ENCODE measurements around the gene ZFYVE26. TPM values are rescaled to one million over a fixed set of nuclear protein-coding genes. Genes with fewer than 3 reads are reported as not detected.
A peak's percentile ranks its signal among the peaks of the same experiment; 100 is the strongest.

ZFYVE26 gene
- total RNA-seq, 1 donor from 2014 or later: 33.9 TPM

- no peaks in the 10 kb centered on the region for H3K27me3 Mint-ChIP-seq
- peaks cover 22% of the 10 kb centered on the region for H3K36me3 Mint-ChIP-seq (ENCODE audit: insufficient read depth)
- no peaks in the 10 kb centered on the region for H3K9me3 Mint-ChIP-seq (ENCODE audit: low read depth)
- H3K4me3 Mint-ChIP-seq (ENCODE audit: low read depth): no peak overlapping the region
- DNase-seq (ENCODE audit: low spot score, unreplicated experiment): no peak
- H3K27ac Mint-ChIP-seq: no peak overlapping the region
- no peaks in the 10 kb centered on the region for H3K4me1 Mint-ChIP-seq (ENCODE audit: low read depth)
- TF ChIP-seq CTCF (IDR thresholded peaks at IDR 0.05; ENCODE audit: unreplicated experiment): no peak
These were observed 28.7 kb downstream of the ZFYVE26 start for GRCh38 chr14:67787673-67788072.

GRCh38 chr14:67785270-67786109 is 30.9 kb downstream of the ZFYVE26 start:
- Mint-ChIP-seq H3K36me3 (ENCODE audit: insufficient read depth) (peaks cover 26% of the 10 kb centered on the region), H3K4me1 (ENCODE audit: low read depth) (no peaks in the 10 kb centered on the region), H3K4me3 (ENCODE audit: low read depth) (no peak overlapping the region), H3K27me3 (no peaks in the 10 kb centered on the region), H3K9me3 (ENCODE audit: low read depth) (no peaks in the 10 kb centered on the region), H3K27ac (no peak overlapping the region)
- DNase-seq (ENCODE audit: low spot score, unreplicated experiment): no peak
- no peak for TF ChIP-seq CTCF (IDR thresholded peaks at IDR 0.05; ENCODE audit: unreplicated experiment)

- H3K4me3 Mint-ChIP-seq (ENCODE audit: low read depth): no peak overlapping the region
- peaks cover 28% of the 10 kb centered on the region for H3K36me3 Mint-ChIP-seq (ENCODE audit: insufficient read depth)
- no peak for TF ChIP-seq CTCF (IDR thresholded peaks at IDR 0.05; ENCODE audit: unreplicated experiment)
- H3K4me1 Mint-ChIP-seq (ENCODE audit: low read depth): no peaks in the 10 kb centered on the region
- no peak for DNase-seq (ENCODE audit: low spot score, unreplicated experiment)
- H3K27ac Mint-ChIP-seq: no peak overlapping the region
- H3K9me3 Mint-ChIP-seq (ENCODE audit: low read depth): no peaks in the 10 kb centered on the region
- no peaks in the 10 kb centered on the region for H3K27me3 Mint-ChIP-seq
These were observed 32.1 kb downstream of the ZFYVE26 start for GRCh38 chr14:67784244-67784823.

GRCh38 chr14:67782090-67782489 is 34.3 kb downstream of the ZFYVE26 start:
- no peaks in the 10 kb centered on the region for H3K4me1 Mint-ChIP-seq (ENCODE audit: low read depth)
- no peak overlapping the region for H3K27ac Mint-ChIP-seq
- no peak for TF ChIP-seq CTCF (IDR thresholded peaks at IDR 0.05; ENCODE audit: unreplicated experiment)
- H3K4me3 Mint-ChIP-seq (ENCODE audit: low read depth): no peak overlapping the region
- no peaks in the 10 kb centered on the region for H3K27me3 Mint-ChIP-seq
- H3K9me3 Mint-ChIP-seq (ENCODE audit: low read depth): no peaks in the 10 kb centered on the region
- peaks cover 31% of the 10 kb centered on the region for H3K36me3 Mint-ChIP-seq (ENCODE audit: insufficient read depth)
- no peak for DNase-seq (ENCODE audit: low spot score, unreplicated experiment)

GRCh38 chr14:67778792-67779191 is 37.6 kb downstream of the ZFYVE26 start:
- TF ChIP-seq CTCF (IDR thresholded peaks at IDR 0.05; ENCODE audit: unreplicated experiment): no peak
- Mint-ChIP-seq H3K36me3 (ENCODE audit: insufficient read depth) (peaks cover 31% of the 10 kb centered on the region), H3K27ac (peak overlapping the region; percentile 34), H3K4me1 (ENCODE audit: low read depth) (no peaks in the 10 kb centered on the region), H3K4me3 (ENCODE audit: low read depth) (no peak overlapping the region), H3K9me3 (ENCODE audit: low read depth) (no peaks in the 10 kb centered on the region), H3K27me3 (no peaks in the 10 kb centered on the region)
- DNase-seq (ENCODE audit: low spot score, unreplicated experiment): no peak
